ENCODE data around the gene PCDH8. TPM values are rescaled to one million over a fixed set of nuclear protein-coding genes. Genes with fewer than 3 reads are reported as not detected.

The PCDH8 gene
- total and polyA plus RNA-seq, 2 of the 4 experiments (the other 2 are of a cell fraction) = not detected

DNA sequence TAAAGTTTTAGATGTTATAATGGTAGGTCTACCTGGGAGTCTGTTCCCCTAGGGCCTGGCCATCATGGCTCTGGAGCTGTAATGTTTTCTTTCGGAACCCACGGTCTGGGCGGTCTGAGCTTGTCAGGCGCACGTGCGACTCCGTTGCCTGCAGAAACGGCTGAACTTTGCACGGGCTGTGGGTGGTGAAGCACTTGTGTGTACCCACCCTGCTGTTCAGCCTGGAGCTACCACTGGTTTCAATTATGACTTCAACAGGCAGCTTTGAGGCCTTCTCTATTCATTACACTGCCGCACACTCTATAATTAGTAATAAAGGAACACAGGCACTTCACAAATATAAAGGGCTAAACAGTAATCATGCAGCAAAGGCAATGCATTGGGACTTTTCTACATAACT lies 6.0 kb downstream of the PCDH8 start:
- Histone ChIP-seq H3K4me3 (ENCODE audit: insufficient read depth, low read depth, low read length) (no peak overlapping the region), H3K27me3 (ENCODE audit: control insufficient read depth, insufficient read depth, low read length) (peaks cover 24% of the 10 kb centered on the region), H3K36me3 (ENCODE audit: control insufficient read depth, insufficient read depth, low read length) (no peaks in the 10 kb centered on the region), H2BK5ac (ENCODE audit: low read depth, low read length, poor library complexity, severe bottlenecking) (no peak overlapping the region), H3K27ac (ENCODE audit: insufficient read depth, low read length) (no peak overlapping the region), H2AK9ac (replicated peaks; ENCODE audit: low read depth, low read length, poor library complexity) (no peak overlapping the region), H3K56ac (ENCODE audit: extremely low read depth, insufficient read depth, low read length) (no peak overlapping the region), H3K23ac (ENCODE audit: low read depth, low read length) (no peak overlapping the region), H3K18ac (ENCODE audit: low read depth, low read length) (no peak overlapping the region), H3K9ac (ENCODE audit: low read depth, low read length) (no peak overlapping the region), H3K9me3 (ENCODE audit: control insufficient read depth, insufficient read depth, low read length) (peaks cover 7% of the 10 kb centered on the region; the same call in 1 of the 2 replicates), H3K4me1 (ENCODE audit: control insufficient read depth, insufficient read depth, low read length) (no peaks in the 10 kb centered on the region), H4K20me1 (ENCODE audit: insufficient read depth, low read length) (no peaks in the 10 kb centered on the region), H3K4ac (ENCODE audit: low read depth, low read length) (no peak overlapping the region), H4K91ac (ENCODE audit: insufficient read depth, low read depth, low read length) (no peak overlapping the region), H3K79me1 (ENCODE audit: low read depth in 1 of 2, low read length in 2 of 2) (no peaks in the 10 kb centered on the region), H4K5ac (ENCODE audit: low read depth, low read length) (no peak overlapping the region), H2AK5ac (ENCODE audit: low read depth, low read length) (no peak overlapping the region), H3K14ac (replicated peaks; ENCODE audit: low read depth, low read length) (no peak overlapping the region), H2BK120ac (ENCODE audit: low read depth, low read length) (no peak overlapping the region), H2AFZ (replicated peaks; ENCODE audit: low read length, poor library complexity) (no peak overlapping the region), H4K8ac (ENCODE audit: low read depth in 2 of 2, low read length in 2 of 2) (no peak overlapping the region), H2BK20ac (ENCODE audit: low read depth, low read length) (no peak overlapping the region), H3K9me1 (ENCODE audit: insufficient read depth, low read length) (no peaks in the 10 kb centered on the region), H3K4me2 (ENCODE audit: low read depth, low read length) (no peak overlapping the region), H2BK15ac (ENCODE audit: low read depth, low read length) (no peak overlapping the region)
- no TSS peak for BruUV-seq (replicated peaks)
- 80% methylated on average over 1 of the region's 10 CpGs; no CpG with 5 or more reads in 1 of the 2 experiments for WGBS, 2 experiments (ENCODE audit: extremely low coverage in 2 of 2, insufficient read length in 1 of 2)
- CTCF ChIA-PET = no interaction called here
- POLR2A ChIA-PET (ENCODE audit: unreplicated experiment) = interaction anchor here (0.5 kb wide), 1 partner anchor 74 kb away, joined by 6 read pairs; no protein-coding TSS in a partner anchor
- no peak for ATAC-seq (ENCODE audit: low read depth)
- dilution Hi-C loops (cut with HindIII; ENCODE audit: low sequenced_read_pairs, unreplicated experiment) = no loop called here
- intact Hi-C loops (cut with micrococcal nuclease) = no loop called here
- in situ Hi-C loops (cut with MboI; ENCODE audit: low sequenced_read_pairs) = no loop called here
- DNase-seq = no peak
- TF ChIP-seq ELK1 (IDR thresholded peaks at IDR 0.05; ENCODE audit: borderline replicate concordance, low read depth, low read length) = no peak
- TF ChIP-seq SMC3 (IDR thresholded peaks at IDR 0.05; ENCODE audit: low read depth, low read length) = no peak
- no peak for TF ChIP-seq MXI1 (IDR thresholded peaks at IDR 0.05; ENCODE audit: borderline replicate concordance, low read depth, low read length)
- no peak for TF ChIP-seq POLR2A (IDR thresholded peaks at IDR 0.05; ENCODE audit: low read depth, low read length)
- TF ChIP-seq CHD1 (IDR thresholded peaks at IDR 0.05; ENCODE audit: low read depth, low read length) = no peak
- TF ChIP-seq, protein P1, sequence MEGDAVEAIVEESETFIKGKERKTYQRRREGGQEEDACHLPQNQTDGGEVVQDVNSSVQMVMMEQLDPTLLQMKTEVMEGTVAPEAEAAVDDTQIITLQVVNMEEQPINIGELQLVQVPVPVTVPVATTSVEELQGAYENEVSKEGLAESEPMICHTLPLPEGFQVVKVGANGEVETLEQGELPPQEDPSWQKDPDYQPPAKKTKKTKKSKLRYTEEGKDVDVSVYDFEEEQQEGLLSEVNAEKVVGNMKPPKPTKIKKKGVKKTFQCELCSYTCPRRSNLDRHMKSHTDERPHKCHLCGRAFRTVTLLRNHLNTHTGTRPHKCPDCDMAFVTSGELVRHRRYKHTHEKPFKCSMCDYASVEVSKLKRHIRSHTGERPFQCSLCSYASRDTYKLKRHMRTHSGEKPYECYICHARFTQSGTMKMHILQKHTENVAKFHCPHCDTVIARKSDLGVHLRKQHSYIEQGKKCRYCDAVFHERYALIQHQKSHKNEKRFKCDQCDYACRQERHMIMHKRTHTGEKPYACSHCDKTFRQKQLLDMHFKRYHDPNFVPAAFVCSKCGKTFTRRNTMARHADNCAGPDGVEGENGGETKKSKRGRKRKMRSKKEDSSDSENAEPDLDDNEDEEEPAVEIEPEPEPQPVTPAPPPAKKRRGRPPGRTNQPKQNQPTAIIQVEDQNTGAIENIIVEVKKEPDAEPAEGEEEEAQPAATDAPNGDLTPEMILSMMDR (conservative IDR thresholded peaks at IDR 0.05; ENCODE audit: low read depth, low read length) = no peak
- no peak for TF ChIP-seq BHLHE40 (IDR thresholded peaks at IDR 0.05; ENCODE audit: low read depth, low read length)
- TF ChIP-seq CEBPB (IDR thresholded peaks at IDR 0.05; ENCODE audit: low read depth, low read length) = no peak
- TF ChIP-seq MAZ (IDR thresholded peaks at IDR 0.05; ENCODE audit: borderline replicate concordance, low read depth, low read length) = no peak
- TF ChIP-seq RFX5 (IDR thresholded peaks at IDR 0.05; ENCODE audit: low read depth, low read length) = no peak
- TF ChIP-seq NFE2L2 (IDR thresholded peaks at IDR 0.05; ENCODE audit: low read depth, low read length) = no peak
- TF ChIP-seq, protein P2, sequence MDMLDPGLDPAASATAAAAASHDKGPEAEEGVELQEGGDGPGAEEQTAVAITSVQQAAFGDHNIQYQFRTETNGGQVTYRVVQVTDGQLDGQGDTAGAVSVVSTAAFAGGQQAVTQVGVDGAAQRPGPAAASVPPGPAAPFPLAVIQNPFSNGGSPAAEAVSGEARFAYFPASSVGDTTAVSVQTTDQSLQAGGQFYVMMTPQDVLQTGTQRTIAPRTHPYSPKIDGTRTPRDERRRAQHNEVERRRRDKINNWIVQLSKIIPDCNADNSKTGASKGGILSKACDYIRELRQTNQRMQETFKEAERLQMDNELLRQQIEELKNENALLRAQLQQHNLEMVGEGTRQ (IDR thresholded peaks at IDR 0.05; ENCODE audit: low read depth, low read length) = no peak
- no peak for TF ChIP-seq RCOR1 (IDR thresholded peaks at IDR 0.05; ENCODE audit: insufficient replicate concordance, low read length)
- TF ChIP-seq FOS (IDR thresholded peaks at IDR 0.05; ENCODE audit: low read depth, low read length) = no peak
- TF ChIP-seq MAFK (IDR thresholded peaks at IDR 0.05; ENCODE audit: low read depth, low read length) = no peak
- TF ChIP-seq RAD21 (IDR thresholded peaks at IDR 0.05; ENCODE audit: low read length) = no peak
